Osteocyte (in vitro differentiated cells): ENCODE measurements around the gene UTS2B. TPM values are rescaled to one million over a fixed set of nuclear protein-coding genes. Genes with fewer than 3 reads are reported as not detected.

Experiments
- DNase-seq: peaks from one replicate; pipeline ENCODE4 v3.0.0; 2021; ENCODE audit warnings: mixed read lengths; ENCODE audit not compliant: unreplicated experiment; ENCODE audit errors: extremely low spot score
- H3K27ac Mint-ChIP-seq: one replicate; pipeline ENCODE4 v1.8.0; 2021; ENCODE audit warnings: mild to moderate bottlenecking, mixed read lengths; ENCODE audit not compliant: unreplicated experiment
- H3K27me3 Mint-ChIP-seq: one replicate; pipeline ENCODE4 v1.8.0; 2021; ENCODE audit warnings: mixed read lengths; ENCODE audit not compliant: unreplicated experiment
- H3K36me3 Mint-ChIP-seq: one replicate; pipeline ENCODE4 v1.8.0; 2021; ENCODE audit warnings: mixed read lengths; ENCODE audit not compliant: unreplicated experiment
- H3K4me1 Mint-ChIP-seq: one replicate; pipeline ENCODE4 v1.8.0; 2021; ENCODE audit warnings: mixed read lengths; ENCODE audit not compliant: unreplicated experiment
- H3K4me3 Mint-ChIP-seq: one replicate; pipeline ENCODE4 v1.8.0; 2021; ENCODE audit warnings: mild to moderate bottlenecking, moderate library complexity, mixed read lengths; ENCODE audit not compliant: unreplicated experiment
- H3K9me3 Mint-ChIP-seq: one replicate; pipeline ENCODE4 v1.8.0; 2021; ENCODE audit warnings: mixed read lengths; ENCODE audit not compliant: unreplicated experiment
- CTCF ChIP-seq: fragments of 200-600 bp; sonication (generic); IDR thresholded peaks from 2 replicates; pipeline ENCODE4 v1.5.0; 2021; ENCODE audit warnings: antibody characterized with exemption, mild to moderate bottlenecking, moderate library complexity
- total RNA-seq: library from RNA; stranded (reverse); gene quantifications from 2 replicates; pipeline ENCODE4 v1.2.1, GENCODE V29; 2021

The UTS2B gene
- total RNA-seq, 1 donor from 2014 or later, result 0.75 TPM

GRCh38 chr3:191334346-191334893, 4.1 kb upstream of the UTS2B start:
- Mint-ChIP-seq H3K36me3 (peaks cover 2% of the 10 kb centered on the region), H3K4me1 (peaks cover 86% of the 10 kb centered on the region)

GRCh38 chr3:191333298-191333880, 3.1 kb upstream of the UTS2B start:
- Mint-ChIP-seq H3K9me3 (no peaks in the 10 kb centered on the region), H3K4me1 (peaks cover 81% of the 10 kb centered on the region), H3K27me3 (no peaks in the 10 kb centered on the region), H3K27ac (no peak overlapping the region), H3K4me3 (no peak overlapping the region), H3K36me3 (peaks cover 2% of the 10 kb centered on the region)
- TF ChIP-seq CTCF, result no peak
- no peak for DNase-seq

More at GRCh38 chr3:191334346-191334893, 4.1 kb upstream of the UTS2B start:
- no peaks in the 10 kb centered on the region for H3K27me3 Mint-ChIP-seq
- H3K27ac Mint-ChIP-seq, result peak overlapping the region; percentile 9
- H3K4me3 Mint-ChIP-seq, result no peak overlapping the region
- H3K9me3 Mint-ChIP-seq, result no peaks in the 10 kb centered on the region
- no peak for TF ChIP-seq CTCF
- no peak for DNase-seq

GRCh38 chr3:191331388-191331787, 1.1 kb upstream of the UTS2B start:
- Mint-ChIP-seq H3K27me3 (no peaks in the 10 kb centered on the region), H3K36me3 (no peaks in the 10 kb centered on the region), H3K27ac (peak overlapping the region; percentile 98), H3K4me1 (peaks cover 65% of the 10 kb centered on the region), H3K4me3 (peak overlapping the region; percentile 84), H3K9me3 (no peaks in the 10 kb centered on the region)
- no peak for TF ChIP-seq CTCF
- DNase-seq, result no peak

GRCh38 chr3:191330530-191331048, 263 bp upstream of the UTS2B start:
- no peak for DNase-seq
- H3K4me1 Mint-ChIP-seq, result peaks cover 57% of the 10 kb centered on the region

More at GRCh38 chr3:191330530-191331048, 263 bp upstream of the UTS2B start:
- Mint-ChIP-seq H3K27ac (peak overlapping the region; percentile 98), H3K9me3 (no peaks in the 10 kb centered on the region), H3K27me3 (no peaks in the 10 kb centered on the region), H3K36me3 (no peaks in the 10 kb centered on the region), H3K4me3 (peak overlapping the region; percentile 84)
- no peak for TF ChIP-seq CTCF
